Endothelial cell of umbilical vein (primary cell): Measurements from ENCODE around the gene AKAP6. TPM values are rescaled to one million over a fixed set of nuclear protein-coding genes. Genes with fewer than 3 reads are reported as not detected.

Source experiments
- BruUV-seq: library from RNA; stranded (reverse); fragments of 400-500 nt; replicated peaks from 2 replicates; lab custom pipeline; 2021; lab: Mats Ljungman, UMichigan
- CTCF ChIA-PET: fragments of 300-600, 350-600 bp; sonication (Branson Sonifier 250); formaldehyde crosslinking; loops from one replicate; lab custom pipeline; 2021; ENCODE audit warnings: antibody characterized with exemption, inconsistent platforms; lab: Charles Lee
- POLR2A ChIA-PET: fragments of 300-600, 350-600 bp; sonication (Branson Sonifier 250); formaldehyde crosslinking; loops from one replicate; lab custom pipeline; 2021; ENCODE audit warnings: antibody characterized with exemption, inconsistent platforms; lab: Charles Lee
- DNase-seq: peaks from one replicate; pipeline ENCODE4 v3.0.0-alpha.2; 2011; ENCODE audit warnings: low read depth, low spot score
- FAIRE-seq: peaks from 2 replicates; lab custom pipeline; 2011; peaks lifted over from hg19 to GRCh38; lab: Jason Lieb, UNC
- H2AFZ ChIP-seq: 2 replicates; pipeline ENCODE4 v1.6.0; 2012; ENCODE audit warnings: low read depth, low read length, control low read depth, inconsistent platforms
- H3K27ac ChIP-seq: 2 replicates; pipeline ENCODE4 v1.5.1; 2011; ENCODE audit warnings: low read depth, mild to moderate bottlenecking, control low read depth, low read length, moderate library complexity; ENCODE audit not compliant: insufficient read depth
- H3K27me3 ChIP-seq, 2 experiments: 2 replicates each; pipeline versions ENCODE4 v1.6.0 to v1.6.1; 2011; ENCODE audit warnings: low read length in 2 of 2, mixed read lengths in 1 of 2; ENCODE audit not compliant: control insufficient read depth in 2 of 2, insufficient read depth in 2 of 2
- H3K36me3 ChIP-seq, 2 experiments: 2 replicates in 1 of 2; 3 replicates in 1 of 2; pipeline ENCODE4 v1.5.1; 2011; ENCODE audit warnings: low read length in 2 of 2, mild to moderate bottlenecking in 1 of 2, moderate library complexity in 1 of 2; ENCODE audit not compliant: control insufficient read depth in 2 of 2, insufficient read depth in 2 of 2; ENCODE audit errors: extremely low read depth in 1 of 2
- H3K4me1 ChIP-seq: 3 replicates; pipeline ENCODE4 v1.5.1; 2011; ENCODE audit warnings: mild to moderate bottlenecking, low read length; ENCODE audit not compliant: control insufficient read depth, insufficient read depth; ENCODE audit errors: extremely low read depth
- H3K4me2 ChIP-seq: 2 replicates; pipeline ENCODE4 v1.6.1; 2011; ENCODE audit warnings: low read length, control low read depth, mixed read lengths; ENCODE audit not compliant: insufficient read depth
- H3K4me3 ChIP-seq, 3 experiments: fragments of 200-600 bp in 1 of 3; sonication (generic), shearing (Covaris generic) in 1 of 3; replicated peaks in 1 of 3; 2 replicates each; pipeline ENCODE4 v1.5.1; 2011 to 2016; ENCODE audit warnings: control low read depth in 3 of 3, low read length in 3 of 3, mild to moderate bottlenecking in 2 of 3, inconsistent platforms in 1 of 3, low read depth in 1 of 3, moderate library complexity in 1 of 3; ENCODE audit not compliant: insufficient read depth in 1 of 3
- H3K79me2 ChIP-seq: 2 replicates; pipeline ENCODE4 v1.6.0; 2012; ENCODE audit warnings: low read length, inconsistent platforms; ENCODE audit not compliant: control insufficient read depth, insufficient read depth
- H3K9ac ChIP-seq: replicated peaks from 2 replicates; pipeline ENCODE3; 2011; ENCODE audit warnings: low read length, control low read depth; ENCODE audit not compliant: insufficient read depth; ENCODE audit errors: extremely low read depth
- H3K9me1 ChIP-seq: replicated peaks from 3 replicates; pipeline ENCODE4 v1.6.0; 2011; ENCODE audit warnings: mild to moderate bottlenecking, low read length; ENCODE audit not compliant: control insufficient read depth, insufficient read depth; ENCODE audit errors: extremely low read depth
- H3K9me3 ChIP-seq: replicated peaks from 2 replicates; pipeline ENCODE4 v1.5.1; 2012; ENCODE audit warnings: low read length, inconsistent platforms; ENCODE audit not compliant: control insufficient read depth, insufficient read depth
- H4K20me1 ChIP-seq: replicated peaks from 2 replicates; pipeline ENCODE3; 2011; ENCODE audit warnings: mild to moderate bottlenecking, low read length; ENCODE audit not compliant: control insufficient read depth, insufficient read depth; ENCODE audit errors: extremely low read depth
- EZH2 ChIP-seq: IDR thresholded peaks from 2 replicates; pipeline ENCODE4 v1.6.1; 2012; ENCODE audit warnings: borderline replicate concordance, low read depth, mild to moderate bottlenecking, moderate library complexity, low read length, inconsistent platforms; ENCODE audit not compliant: severe bottlenecking
- FOS ChIP-seq: IDR thresholded peaks from 2 replicates; pipeline ENCODE4 v1.6.1; 2011; ENCODE audit warnings: mild to moderate bottlenecking, low read length, moderate library complexity, borderline replicate concordance; ENCODE audit not compliant: insufficient read depth
- GATA2 ChIP-seq: IDR thresholded peaks from 2 replicates; pipeline ENCODE4 v1.7.0; 2011; ENCODE audit warnings: low read depth, mild to moderate bottlenecking, moderate library complexity, mixed read lengths, low read length; ENCODE audit not compliant: insufficient read length, insufficient read depth
- JUN ChIP-seq: IDR thresholded peaks from 2 replicates; pipeline ENCODE4 v1.6.1; 2011; ENCODE audit warnings: borderline replicate concordance, low read depth; ENCODE audit not compliant: insufficient read length, insufficient read depth
- MYC ChIP-seq: IDR thresholded peaks from one replicate; pipeline ENCODE4 v1.6.1; 2011; ENCODE audit warnings: mild to moderate bottlenecking, low read depth, low read length
- POLR2A ChIP-seq: IDR thresholded peaks from 2 replicates; pipeline ENCODE4 v1.6.1; 2012; ENCODE audit warnings: low read depth, mild to moderate bottlenecking, control low read depth, low read length
- POLR2AphosphoS5 ChIP-seq: IDR thresholded peaks from 2 replicates; pipeline ENCODE4 v1.6.1; 2012; ENCODE audit warnings: low read depth, mild to moderate bottlenecking, control low read depth, low read length, moderate library complexity; ENCODE audit not compliant: insufficient read depth
- dilution Hi-C: fragments of 300-500 bp; cut with MboI; formaldehyde crosslinking; loops from one replicate; pipeline ENCODE4 v1.15.0; 2019; ENCODE audit warnings: low sequenced_read_pairs; ENCODE audit not compliant: extremely low pct_ligation_motif_present
- intact Hi-C: fragments of 100-400 bp; cut with micrococcal nuclease; formaldehyde crosslinking; loops from one replicate; pipeline ENCODE4 v1.10.0; 2022
- polyA plus RNA-seq, 4 experiments: library from polyadenylated mRNA; depleted of rRNA in 3 of 4; stranded (reverse) in 3 of 4; unstranded in 1 of 4; fragments of >200 nt; gene quantifications; 2 replicates each; pipeline versions ENCODE4 v1.2.1 to v1.2.3, GENCODE V29; 2011 to 2012; ENCODE audit warnings: missing spikeins in 1 of 4
- total RNA-seq: library from RNA; stranded (reverse); gene quantifications from 2 replicates; pipeline ENCODE4 v1.2.3, GENCODE V29; 2021
- TF ChIP-seq, protein P1 (sequence below), 2 donors: IDR thresholded peaks; 1 replicate in 1 of 2; 2 replicates in 1 of 2; pipeline ENCODE4 v1.5.1; 2011; ENCODE audit warnings: low read length in 2 of 2, mild to moderate bottlenecking in 2 of 2, moderate library complexity in 2 of 2, control low read depth in 1 of 2, inconsistent platforms in 1 of 2, low read depth in 1 of 2; ENCODE audit not compliant: insufficient read depth in 1 of 2; ENCODE audit errors: extremely low read depth in 1 of 2
- TF ChIP-seq, protein P2 (sequence below): IDR thresholded peaks from 2 replicates; pipeline ENCODE4 v1.6.1; 2011; ENCODE audit not compliant: insufficient read depth, insufficient read length

The AKAP6 gene
- total and polyA plus RNA-seq, 2 donors (not counting 3 experiments of a cell fraction or from before 2014, with no cell fraction given) = 0.03 to 0.49 TPM

DNA sequence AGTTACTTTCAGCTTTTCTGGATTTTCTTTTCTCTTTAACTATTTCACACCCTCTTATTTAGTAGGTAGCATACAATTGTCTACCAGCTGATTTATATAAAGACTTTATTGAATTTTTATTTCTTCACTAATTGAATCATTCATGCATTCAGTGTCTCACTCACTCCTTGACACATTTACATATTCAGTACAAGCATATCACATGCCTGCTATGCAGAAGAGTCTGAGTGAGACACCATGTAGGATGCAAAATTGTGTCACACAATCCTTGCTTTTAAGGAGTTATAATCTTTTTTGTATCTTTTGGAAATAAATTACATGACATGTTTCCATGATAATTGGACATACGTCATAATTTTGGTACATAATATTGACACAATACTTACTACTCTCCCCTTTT, 83.0 kb downstream of the AKAP6 start:
- Histone ChIP-seq H4K20me1 (no peaks in the 10 kb centered on the region), H3K27me3 (no peaks in the 10 kb centered on the region), H3K79me2 (no peaks in the 10 kb centered on the region), H3K27ac (no peak overlapping the region), H3K4me2 (no peak overlapping the region), H3K9me3 (no peaks in the 10 kb centered on the region), H3K4me1 (peaks cover 18% of the 10 kb centered on the region), H3K4me3 (no peak overlapping the region), H2AFZ (no peak overlapping the region), H3K9ac (no peak overlapping the region), H3K9me1 (no peaks in the 10 kb centered on the region), H3K36me3 (no peaks in the 10 kb centered on the region)
- ChIA-PET POLR2A (no interaction called here), CTCF (interaction anchor here (0.9 to 1.6 kb wide), 2 partner anchors 10 to 58 kb away, joined by 3 to 4 read pairs; no protein-coding TSS in a partner anchor)
- DNase-seq (no peak), FAIRE-seq (no peak)
- dilution Hi-C loops (no loop called here), intact Hi-C loops (no loop called here)
- TF ChIP-seq POLR2AphosphoS5 = no peak
- TF ChIP-seq, protein P1, sequence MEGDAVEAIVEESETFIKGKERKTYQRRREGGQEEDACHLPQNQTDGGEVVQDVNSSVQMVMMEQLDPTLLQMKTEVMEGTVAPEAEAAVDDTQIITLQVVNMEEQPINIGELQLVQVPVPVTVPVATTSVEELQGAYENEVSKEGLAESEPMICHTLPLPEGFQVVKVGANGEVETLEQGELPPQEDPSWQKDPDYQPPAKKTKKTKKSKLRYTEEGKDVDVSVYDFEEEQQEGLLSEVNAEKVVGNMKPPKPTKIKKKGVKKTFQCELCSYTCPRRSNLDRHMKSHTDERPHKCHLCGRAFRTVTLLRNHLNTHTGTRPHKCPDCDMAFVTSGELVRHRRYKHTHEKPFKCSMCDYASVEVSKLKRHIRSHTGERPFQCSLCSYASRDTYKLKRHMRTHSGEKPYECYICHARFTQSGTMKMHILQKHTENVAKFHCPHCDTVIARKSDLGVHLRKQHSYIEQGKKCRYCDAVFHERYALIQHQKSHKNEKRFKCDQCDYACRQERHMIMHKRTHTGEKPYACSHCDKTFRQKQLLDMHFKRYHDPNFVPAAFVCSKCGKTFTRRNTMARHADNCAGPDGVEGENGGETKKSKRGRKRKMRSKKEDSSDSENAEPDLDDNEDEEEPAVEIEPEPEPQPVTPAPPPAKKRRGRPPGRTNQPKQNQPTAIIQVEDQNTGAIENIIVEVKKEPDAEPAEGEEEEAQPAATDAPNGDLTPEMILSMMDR (IDR thresholded peaks at IDR 0.05; ENCODE audit: extremely low read depth in 1 of 2, insufficient read depth in 1 of 2, low read depth in 1 of 2, low read length in 2 of 2) = no peak
- no peak for TF ChIP-seq MYC
- TF ChIP-seq, protein P2, sequence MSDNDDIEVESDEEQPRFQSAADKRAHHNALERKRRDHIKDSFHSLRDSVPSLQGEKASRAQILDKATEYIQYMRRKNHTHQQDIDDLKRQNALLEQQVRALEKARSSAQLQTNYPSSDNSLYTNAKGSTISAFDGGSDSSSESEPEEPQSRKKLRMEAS = no peak
- TF ChIP-seq FOS = no peak
- TF ChIP-seq JUN = no peak
- no peak for TF ChIP-seq POLR2A
- TF ChIP-seq GATA2 = no peak
- TF ChIP-seq EZH2 = no peak
- BruUV-seq = no TSS peak
